ENCODE data around the gene SLC46A3. TPM values are rescaled to one million over a fixed set of nuclear protein-coding genes. Genes with fewer than 3 reads are reported as not detected.

Gene SLC46A3
- total and polyA plus RNA-seq, 10 of the 15 experiments (the other 5 are each of a cell fraction or from before 2014, with no cell fraction given) = 2.9 to 15.6 (median 9.4) TPM

- Histone ChIP-seq H3K27ac (ENCODE audit: control insufficient read depth, insufficient read depth) (no peak overlapping the region), H3K9ac (ENCODE audit: control insufficient read depth, insufficient read depth, low read length) (no peak overlapping the region), H2AFZ (ENCODE audit: control insufficient read depth, low read depth, low read length) (no peak overlapping the region), H4K20me1 (ENCODE audit: control insufficient read depth, insufficient read depth) (no peaks in the 10 kb centered on the region), H3K4me1 (ENCODE audit: control insufficient read depth, insufficient read depth, low read length) (no peaks in the 10 kb centered on the region), H3K9me3 (replicated peaks; ENCODE audit: control insufficient read depth, insufficient read depth, low read length) (no peaks in the 10 kb centered on the region), H3K4me3 (no peak overlapping the region), H3K4me2 (ENCODE audit: control insufficient read depth, insufficient read depth) (no peak overlapping the region), H3K79me2 (ENCODE audit: control insufficient read depth, insufficient read depth, low read length) (no peaks in the 10 kb centered on the region), H3K27me3 (replicated peaks in 1 of 2; ENCODE audit: control insufficient read depth in 2 of 2, insufficient read depth in 2 of 2, low read length in 1 of 2) (no peaks in the 10 kb centered on the region), H3K36me3 (ENCODE audit: control insufficient read depth in 2 of 2, insufficient read depth in 2 of 2, low read length in 1 of 2) (peaks cover 7 to 20% of the 10 kb centered on the region in 2 experiments)
- TF ChIP-seq RAD21 (IDR thresholded peaks at IDR 0.05; ENCODE audit: insufficient read depth, low read depth, low read length) = peak; percentile 32; the same call in 1 of the 2 replicates
- no peak for TF ChIP-seq REST (IDR thresholded peaks at IDR 0.05; ENCODE audit: low read depth, low read length)
- TF ChIP-seq CTCF (IDR thresholded peaks at IDR 0.05 in 2 of 3, conservative IDR thresholded peaks at IDR 0.05 in 1 of 3; ENCODE audit: control insufficient read depth in 2 of 3, extremely low read depth in 1 of 3, insufficient read depth in 1 of 3, low read depth in 3 of 3, low read length in 3 of 3) = peak in 2 of 3 experiments; percentile 24 to 29; a peak in 2 of 6 replicates
- no peak for TF ChIP-seq YBX1 (IDR thresholded peaks at IDR 0.05)
- TF ChIP-seq ATF2 (IDR thresholded peaks at IDR 0.05; ENCODE audit: low read length) = 0 out of 2 replicates have a peak, but pooled peaks have one; percentile 15
- TF ChIP-seq SMC3 (IDR thresholded peaks at IDR 0.05; ENCODE audit: borderline replicate concordance, low read length) = peak; percentile 20; the same call in 1 of the 2 replicates
- ChIA-PET POLR2A (no interaction called here), SMC1A (ENCODE audit: uncharacterized antibody, unreplicated experiment) (interaction anchor here (0.9 to 1.7 kb wide), 6 partner anchors 9 to 270 kb away, joined by 3 to 5 read pairs (median 3); no protein-coding TSS in a partner anchor), CTCF (interaction anchor here (1.1 to 2.3 kb wide), 4 partner anchors 13 to 117 kb away, joined by 3 to 10 read pairs (median 5); no protein-coding TSS in a partner anchor), RAD21 (ENCODE audit: unreplicated experiment) (interaction anchor here (1.2 to 2.9 kb wide), 2 partner anchors 113 to 116 kb away, joined by 4 to 12 read pairs; no protein-coding TSS in a partner anchor)
- DNase-seq (ENCODE audit: low read depth, low spot score) (no peak), ATAC-seq (peak; percentile 53), FAIRE-seq (no peak)
- no TSS peak for BruUV-seq (replicated peaks)
- in situ Hi-C loops (cut with MboI) = loop anchor here (5.0 kb wide), 1 partner anchor 118 kb away; no protein-coding TSS in a partner anchor
- intact Hi-C loops (cut with micrococcal nuclease; ENCODE audit: unreplicated experiment) = loop anchor here (2.0 kb wide), 1 partner anchor 117 kb away; no protein-coding TSS in a partner anchor
- 50% methylated on average over 1 of the region's 1 CpG for WGBS (ENCODE audit: insufficient coverage, insufficient replicate concordance, low lambda C conversion rate, missing lambda C conversion rate)
These were observed 39.1 kb downstream of the SLC46A3 start for GRCh38 chr13:28679628-28680027.

Data from GM12878 (cell line).